AG04450 (cell line): ENCODE measurements around the gene SLK. TPM values are rescaled to one million over a fixed set of nuclear protein-coding genes. Genes with fewer than 3 reads are reported as not detected.

Experiments used
- CTCF ChIA-PET: fragments of 300-600, 350-600 bp; formaldehyde crosslinking; extraction: SDS; loops from one replicate; lab custom pipeline; 2022; ENCODE audit warnings: antibody characterized with exemption, inconsistent platforms; lab: Charles Lee
- POLR2A ChIA-PET: fragments of 350-600 bp; formaldehyde crosslinking; extraction: SDS; loops from one replicate; lab custom pipeline; 2021; ENCODE audit warnings: antibody characterized with exemption, inconsistent platforms; lab: Yijun Ruan, JAX
- DNase-seq: peaks from one replicate; pipeline ENCODE4 v3.0.0-alpha.2; 2011; ENCODE audit warnings: low read depth, low spot score
- H3K27ac ChIP-seq: one replicate; pipeline ENCODE4 v1.5.1; 2012; ENCODE audit warnings: low read depth, low read length, control low read depth
- H3K27me3 ChIP-seq: one replicate; pipeline ENCODE4 v1.6.0; 2012; ENCODE audit warnings: low read length; ENCODE audit not compliant: control insufficient read depth, insufficient read depth
- H3K4me3 ChIP-seq: 2 replicates; pipeline ENCODE4 v1.5.1; 2011; ENCODE audit warnings: mild to moderate bottlenecking, low read depth, low read length, control low read depth
- H3K9me3 ChIP-seq: 2 replicates; pipeline ENCODE4 v1.5.1; 2012; ENCODE audit warnings: low read length; ENCODE audit not compliant: control insufficient read depth, insufficient read depth
- polyA plus RNA-seq: library from polyadenylated mRNA; depleted of rRNA; stranded (reverse); fragments of >200 nt; gene quantifications from 2 replicates; pipeline ENCODE4 v1.2.3, GENCODE V29; 2011
- TF ChIP-seq, protein P1 (sequence below): IDR thresholded peaks from 2 replicates; pipeline ENCODE4 v1.5.1; 2011; ENCODE audit warnings: low read depth, low read length, control low read depth, inconsistent platforms

The SLK gene
- polyA plus RNA-seq, 1 experiment: 16.5 TPM

GRCh38 chr10:103960103-103960502 lies 6.8 kb upstream of the SLK start:
- peaks cover 2% of the 10 kb centered on the region for H3K27me3 ChIP-seq
- no peaks in the 10 kb centered on the region for H3K9me3 ChIP-seq
- H3K27ac ChIP-seq: no peak overlapping the region
- ChIA-PET CTCF (no interaction called here), POLR2A (no interaction called here)
- no peak for DNase-seq
- no peak overlapping the region for H3K4me3 ChIP-seq
- TF ChIP-seq, protein P1, sequence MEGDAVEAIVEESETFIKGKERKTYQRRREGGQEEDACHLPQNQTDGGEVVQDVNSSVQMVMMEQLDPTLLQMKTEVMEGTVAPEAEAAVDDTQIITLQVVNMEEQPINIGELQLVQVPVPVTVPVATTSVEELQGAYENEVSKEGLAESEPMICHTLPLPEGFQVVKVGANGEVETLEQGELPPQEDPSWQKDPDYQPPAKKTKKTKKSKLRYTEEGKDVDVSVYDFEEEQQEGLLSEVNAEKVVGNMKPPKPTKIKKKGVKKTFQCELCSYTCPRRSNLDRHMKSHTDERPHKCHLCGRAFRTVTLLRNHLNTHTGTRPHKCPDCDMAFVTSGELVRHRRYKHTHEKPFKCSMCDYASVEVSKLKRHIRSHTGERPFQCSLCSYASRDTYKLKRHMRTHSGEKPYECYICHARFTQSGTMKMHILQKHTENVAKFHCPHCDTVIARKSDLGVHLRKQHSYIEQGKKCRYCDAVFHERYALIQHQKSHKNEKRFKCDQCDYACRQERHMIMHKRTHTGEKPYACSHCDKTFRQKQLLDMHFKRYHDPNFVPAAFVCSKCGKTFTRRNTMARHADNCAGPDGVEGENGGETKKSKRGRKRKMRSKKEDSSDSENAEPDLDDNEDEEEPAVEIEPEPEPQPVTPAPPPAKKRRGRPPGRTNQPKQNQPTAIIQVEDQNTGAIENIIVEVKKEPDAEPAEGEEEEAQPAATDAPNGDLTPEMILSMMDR: no peak

- TF ChIP-seq, protein P1: 0 out of 2 replicates have a peak, but pooled peaks have one; percentile 4
- POLR2A ChIA-PET: interaction anchor here (0.6 to 1.8 kb wide), 4 partner anchors 16 to 154 kb away, joined by 3 to 5 read pairs (median 5); partner anchors contain the start of gene SFR1
- Histone ChIP-seq H3K27ac (peak overlapping the region; percentile 25), H3K27me3 (no peaks in the 10 kb centered on the region), H3K4me3 (peak overlapping the region; percentile 83), H3K9me3 (no peaks in the 10 kb centered on the region)
- DNase-seq: no peak
- CTCF ChIA-PET: interaction anchor here (0.6 to 0.7 kb wide), 3 partner anchors 21 to 70 kb away, joined by 3 to 4 read pairs (median 4); no protein-coding TSS in a partner anchor
These were observed 620 bp downstream of the SLK start for GRCh38 chr10:103967448-103968071.

DNA sequence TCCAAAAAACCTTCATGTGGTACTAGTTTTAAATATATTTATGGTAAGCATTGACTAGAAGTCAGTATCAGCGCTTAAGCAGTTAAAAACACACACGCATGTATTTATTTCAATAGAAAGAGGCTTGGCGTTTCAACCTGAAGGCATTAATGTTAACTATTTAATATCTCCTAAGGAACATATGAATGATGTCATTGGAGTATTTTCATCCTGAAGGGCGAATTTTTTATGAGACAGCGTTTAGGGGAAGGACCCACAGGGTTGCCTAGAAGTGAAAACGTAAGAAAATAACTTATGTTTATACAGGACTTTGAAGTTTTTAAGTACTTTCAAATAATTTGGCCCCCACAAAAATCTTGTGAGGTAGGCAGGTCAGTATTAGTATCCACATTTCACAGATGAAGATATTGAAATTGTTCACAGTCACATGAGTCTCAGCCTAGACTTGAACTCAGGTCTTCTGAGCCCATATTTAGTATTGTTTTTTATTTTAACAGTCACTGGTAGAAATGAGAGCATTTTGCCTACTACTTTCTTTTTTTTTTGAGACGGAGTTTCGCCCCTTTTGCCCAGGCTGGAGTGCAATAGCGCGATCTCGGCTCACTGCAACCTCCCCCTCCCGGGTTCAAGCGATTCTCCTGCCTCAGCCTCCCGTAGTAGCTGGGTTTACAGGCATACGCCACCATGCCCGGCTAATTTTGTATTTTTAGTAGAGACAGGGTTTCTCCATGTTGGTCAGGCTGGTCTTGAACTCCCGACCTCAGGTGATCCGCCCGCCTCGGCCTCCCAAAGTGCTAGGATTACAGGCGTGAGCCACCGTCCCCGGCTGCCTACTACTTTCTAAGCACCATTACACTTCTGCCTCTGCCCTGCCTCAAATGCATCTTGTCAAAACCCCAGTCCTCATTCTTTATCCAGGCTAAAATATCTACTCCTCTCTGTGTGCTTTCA lies 1.8 kb downstream of the SLK start:
- TF ChIP-seq, protein P1: no peak
- ChIA-PET CTCF (interaction anchor here (0.7 to 1.0 kb wide), 2 partner anchors 71 to 153 kb away, joined by 3 to 4 read pairs; partner anchors contain the start of gene SFR1), POLR2A (interaction anchor here (1.0 kb wide), 1 partner anchor 74 kb away, joined by 5 read pairs; no protein-coding TSS in a partner anchor)
- H3K27ac ChIP-seq: no peak overlapping the region
- no peaks in the 10 kb centered on the region for H3K27me3 ChIP-seq
- no peak for DNase-seq
- H3K4me3 ChIP-seq: peak overlapping the region; percentile 83
- no peaks in the 10 kb centered on the region for H3K9me3 ChIP-seq

DNA sequence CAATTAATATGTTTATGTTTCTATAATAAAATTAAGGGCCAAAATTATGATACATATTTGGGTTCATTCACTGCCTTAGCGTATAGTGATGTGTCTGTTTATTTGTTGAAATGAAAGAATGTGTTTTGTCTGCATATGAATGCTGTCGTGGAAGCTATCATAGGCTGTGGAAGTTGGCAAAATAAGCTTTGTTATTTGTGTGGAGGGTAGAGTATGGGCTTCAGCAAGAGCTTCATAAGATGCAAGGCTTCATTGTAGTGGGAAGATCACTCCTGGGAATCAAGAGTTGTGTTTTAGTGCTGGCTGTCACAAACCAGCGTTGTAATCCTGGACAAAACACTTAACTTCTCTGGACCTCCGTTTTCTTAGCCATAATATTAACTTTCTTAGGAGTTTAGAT lies 2.5 kb downstream of the SLK start:
- ChIA-PET CTCF (interaction anchor here (1.0 to 1.2 kb wide), 2 partner anchors 82 to 153 kb away, joined by 3 to 5 read pairs; partner anchors contain the start of gene SFR1), POLR2A (no interaction called here)
- H3K27ac ChIP-seq: no peak overlapping the region
- DNase-seq: no peak
- H3K9me3 ChIP-seq: no peaks in the 10 kb centered on the region
- H3K27me3 ChIP-seq: no peaks in the 10 kb centered on the region
- H3K4me3 ChIP-seq: peak overlapping the region; percentile 83
- TF ChIP-seq, protein P1: no peak
